Stimulated activated CD8-positive, alpha-beta memory T cell treated with anti-CD3 and anti-CD28 coated beads, Interleukin-2, amount 100 ng/mL, for 48 hours (primary cell): ENCODE results near the gene SIM2.
A peak's percentile ranks its signal among the peaks of the same experiment; 100 is the strongest.

ENCODE experiments used
- DNase-seq, 2 donors: peaks; one replicate each; pipeline ENCODE4 v3.0.0-alpha.2; 2020; ENCODE audit warnings: low read depth in 2 of 2

Gene SIM2

DNA sequence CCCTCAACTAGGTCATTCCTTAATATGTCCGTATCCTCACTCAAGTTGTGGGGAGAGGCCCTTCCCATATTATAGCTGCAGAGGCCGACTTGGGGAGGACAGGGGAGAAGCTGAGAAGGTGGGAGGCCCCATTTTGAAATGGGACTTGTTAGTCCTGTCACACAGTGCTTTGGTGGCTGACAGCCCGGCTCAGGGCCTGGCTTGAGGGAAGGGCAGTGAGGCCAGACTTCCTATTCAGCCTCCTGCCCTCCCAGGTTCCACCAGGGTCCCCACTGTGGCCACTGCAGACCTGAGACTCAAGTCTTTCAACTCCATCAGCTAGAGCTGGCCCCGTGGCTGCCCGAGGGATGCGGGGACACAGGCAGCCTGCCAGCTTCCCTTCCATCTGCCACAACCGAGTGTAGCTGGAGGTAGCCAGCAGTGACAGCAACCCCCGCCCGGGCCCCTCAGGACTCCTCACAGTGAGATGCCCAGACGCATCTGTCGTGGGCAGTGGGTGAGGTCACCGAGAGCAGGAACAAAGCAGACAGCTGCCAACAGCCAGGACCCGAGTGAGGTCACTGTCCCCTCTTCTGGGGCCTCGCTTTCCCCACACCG lies 36.9 kb downstream of the SIM2 start:
- DNase-seq: no peak

DNA sequence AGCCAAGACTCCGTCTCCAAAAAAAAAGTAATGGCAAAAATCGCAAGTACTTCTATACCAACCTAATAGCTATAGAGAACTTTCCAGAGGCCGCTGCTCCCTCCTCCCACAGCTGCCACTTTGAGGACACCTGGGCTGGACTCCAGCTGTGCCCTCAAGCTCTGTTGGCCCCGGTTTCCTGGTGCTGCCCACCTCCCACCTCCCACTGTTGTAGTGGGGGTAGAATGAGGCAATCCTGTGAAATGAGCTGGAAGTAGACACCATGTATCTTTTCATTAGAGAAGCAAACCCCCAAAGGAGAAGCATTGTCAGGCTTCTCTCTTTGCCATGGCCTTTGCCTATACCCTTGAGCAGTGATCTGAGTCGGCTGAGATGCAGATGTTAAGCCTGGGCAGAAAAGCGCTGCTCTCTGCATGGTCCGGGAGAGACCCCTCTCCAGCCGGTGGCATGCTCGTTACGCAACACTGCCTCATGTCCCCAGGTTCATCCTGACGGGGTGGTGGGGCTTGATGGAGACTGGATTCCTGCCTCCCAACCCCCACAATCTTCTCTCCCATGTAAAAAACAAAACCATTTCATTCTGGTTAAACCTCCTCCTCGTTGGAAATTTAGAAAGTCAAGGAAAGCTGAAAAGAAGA lies 39.7 kb downstream of the SIM2 start:
- no peak for DNase-seq

DNA sequence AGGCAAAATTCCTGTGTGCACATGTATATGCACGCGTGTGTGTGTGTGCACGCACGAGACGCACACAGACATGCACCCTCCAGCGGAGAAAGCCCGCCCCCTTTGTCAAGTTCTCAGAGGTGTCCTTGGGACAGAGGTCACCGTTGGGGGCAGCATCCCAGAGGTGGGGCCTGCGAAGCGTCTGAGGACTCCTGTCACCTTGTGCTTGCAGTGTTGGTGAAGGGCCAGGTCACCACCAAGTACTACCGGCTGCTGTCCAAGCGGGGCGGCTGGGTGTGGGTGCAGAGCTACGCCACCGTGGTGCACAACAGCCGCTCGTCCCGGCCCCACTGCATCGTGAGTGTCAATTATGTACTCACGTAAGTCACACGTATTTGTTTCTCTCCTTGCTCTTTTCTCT lies 42.6 kb downstream of the SIM2 start:
- no peak for DNase-seq

DNA sequence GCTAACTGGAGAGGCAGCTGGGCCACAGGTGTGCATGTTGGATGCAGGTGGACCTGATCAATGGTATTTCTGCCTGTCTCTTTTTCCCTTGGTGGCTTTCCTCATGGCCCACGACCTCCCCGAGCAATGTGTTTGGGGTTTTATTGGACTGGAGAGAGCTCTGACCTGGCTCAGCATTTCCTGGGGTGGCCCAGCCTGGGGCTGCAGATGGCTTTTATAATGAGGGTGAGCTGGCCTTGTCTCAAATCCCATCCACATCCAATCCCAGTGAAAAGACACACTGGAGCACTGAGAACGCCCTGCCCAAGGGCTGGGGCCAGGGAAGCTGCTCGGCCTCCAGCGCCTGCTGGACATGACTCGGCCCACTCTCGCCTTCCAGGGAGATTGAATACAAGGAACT lies 44.1 kb downstream of the SIM2 start:
- DNase-seq: no peak

DNA sequence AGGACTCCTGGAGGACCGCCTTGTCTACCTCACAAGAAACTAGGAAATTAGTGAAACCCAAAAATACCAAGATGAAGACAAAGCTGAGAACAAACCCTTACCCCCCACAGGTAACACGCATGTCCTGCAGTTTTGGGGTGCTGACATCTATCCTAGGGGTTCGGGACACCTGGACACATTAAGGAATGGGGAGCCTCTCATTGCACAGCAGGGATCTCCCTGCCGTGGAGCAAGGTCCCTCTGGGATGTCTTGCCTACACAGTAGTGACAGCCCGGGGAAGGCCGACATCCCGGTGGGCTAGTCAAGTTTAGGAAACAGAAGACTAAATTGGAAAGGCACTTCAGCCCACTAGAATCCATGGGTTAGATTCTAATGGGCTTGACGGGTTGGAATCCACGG lies 44.5 kb downstream of the SIM2 start:
- no peak for DNase-seq

DNA sequence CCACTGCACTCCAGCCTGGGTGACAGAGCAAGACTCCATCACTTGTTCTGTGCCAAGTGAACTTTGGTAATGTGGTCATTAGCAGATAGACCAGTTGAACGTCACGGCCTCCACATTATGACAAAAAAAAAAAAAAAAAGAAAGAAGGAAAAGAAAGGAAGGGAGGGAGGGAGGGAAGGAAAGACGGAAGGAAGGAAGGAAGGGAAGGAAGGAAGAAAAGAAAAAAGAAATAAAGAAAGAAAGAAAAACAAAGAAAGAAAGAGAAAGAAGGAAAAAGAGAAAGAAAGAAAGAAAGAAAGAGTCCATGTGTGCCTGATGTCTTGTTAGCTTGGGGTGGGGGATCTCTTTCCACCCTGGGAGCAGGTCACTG lies 45.3 kb downstream of the SIM2 start:
- DNase-seq: no peak

DNA sequence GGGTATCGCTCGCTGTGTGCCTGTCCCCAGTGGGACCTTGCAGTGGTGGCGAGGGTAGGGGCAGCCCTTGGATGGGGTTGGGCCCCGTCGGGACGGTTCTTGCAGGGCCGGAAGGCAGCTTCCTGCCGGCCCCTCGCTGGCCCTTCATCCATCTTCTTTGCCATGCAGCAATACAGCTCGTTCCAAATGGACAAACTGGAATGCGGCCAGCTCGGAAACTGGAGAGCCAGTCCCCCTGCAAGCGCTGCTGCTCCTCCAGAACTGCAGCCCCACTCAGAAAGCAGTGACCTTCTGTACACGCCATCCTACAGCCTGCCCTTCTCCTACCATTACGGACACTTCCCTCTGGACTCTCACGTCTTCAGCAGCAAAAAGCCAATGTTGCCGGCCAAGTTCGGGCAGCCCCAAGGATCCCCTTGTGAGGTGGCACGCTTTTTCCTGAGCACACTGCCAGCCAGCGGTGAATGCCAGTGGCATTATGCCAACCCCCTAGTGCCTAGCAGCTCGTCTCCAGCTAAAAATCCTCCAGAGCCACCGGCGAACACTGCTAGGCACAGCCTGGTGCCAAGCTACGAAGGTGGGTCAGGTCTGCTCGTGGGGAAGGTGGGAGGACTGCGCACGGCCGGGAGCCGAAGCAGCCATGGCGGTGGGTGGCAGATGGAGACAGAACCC lies 45.8 kb downstream of the SIM2 start:
- no peak for DNase-seq

DNA sequence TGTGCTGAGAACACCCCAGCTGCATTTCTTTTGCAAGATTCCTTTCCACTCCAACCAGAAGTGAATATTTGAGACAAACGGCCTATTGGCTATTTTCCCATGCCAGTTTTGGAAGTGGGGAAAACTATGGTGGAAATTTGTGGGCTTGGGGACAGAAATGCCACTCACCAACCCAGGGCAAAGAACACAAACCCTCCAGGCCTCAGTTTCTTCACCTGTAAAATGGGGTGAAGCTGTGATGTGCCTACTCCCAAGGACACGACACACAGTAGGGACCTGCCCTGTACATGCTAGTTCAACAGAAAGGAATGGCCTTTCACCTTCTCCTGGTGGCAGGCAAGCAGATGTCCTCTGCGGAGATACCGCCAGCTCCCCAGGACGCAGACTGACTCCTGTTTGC lies 46.5 kb downstream of the SIM2 start:
- DNase-seq: no peak

DNA sequence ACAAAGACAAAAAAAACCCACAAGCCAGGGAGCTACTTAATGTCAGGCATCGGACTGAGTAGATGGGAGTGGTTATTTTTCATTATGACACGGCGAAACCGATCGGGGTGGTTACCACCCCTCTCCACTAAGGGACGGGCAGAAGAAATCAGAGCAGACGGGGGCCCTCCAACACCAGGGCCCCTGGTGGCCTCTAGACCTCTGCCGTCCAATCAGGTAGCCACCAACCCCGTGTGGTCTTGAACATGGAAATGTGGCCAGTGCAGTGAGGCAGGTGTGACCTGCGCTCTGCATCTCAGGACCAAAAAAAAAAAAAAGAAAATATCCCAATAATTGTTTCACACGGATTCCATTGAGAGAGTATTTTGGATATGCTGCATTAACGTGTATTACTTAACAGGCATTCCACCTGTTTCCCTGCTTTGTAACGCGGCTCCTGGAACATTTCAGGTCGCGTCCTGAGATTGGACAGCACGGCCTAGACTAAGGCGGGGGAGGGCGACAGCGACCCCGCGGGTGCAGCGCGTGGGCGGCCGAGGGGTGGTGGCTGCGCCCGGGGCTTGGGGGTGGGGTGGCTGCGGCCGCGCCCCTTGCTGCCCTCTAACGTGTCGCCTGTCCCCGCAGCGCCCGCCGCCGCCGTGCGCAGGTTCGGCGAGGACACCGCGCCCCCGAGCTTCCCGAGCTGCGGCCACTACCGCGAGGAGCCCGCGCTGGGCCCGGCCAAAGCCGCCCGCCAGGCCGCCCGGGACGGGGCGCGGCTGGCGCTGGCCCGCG lies 48.3 kb downstream of the SIM2 start:
- no peak for DNase-seq

DNA sequence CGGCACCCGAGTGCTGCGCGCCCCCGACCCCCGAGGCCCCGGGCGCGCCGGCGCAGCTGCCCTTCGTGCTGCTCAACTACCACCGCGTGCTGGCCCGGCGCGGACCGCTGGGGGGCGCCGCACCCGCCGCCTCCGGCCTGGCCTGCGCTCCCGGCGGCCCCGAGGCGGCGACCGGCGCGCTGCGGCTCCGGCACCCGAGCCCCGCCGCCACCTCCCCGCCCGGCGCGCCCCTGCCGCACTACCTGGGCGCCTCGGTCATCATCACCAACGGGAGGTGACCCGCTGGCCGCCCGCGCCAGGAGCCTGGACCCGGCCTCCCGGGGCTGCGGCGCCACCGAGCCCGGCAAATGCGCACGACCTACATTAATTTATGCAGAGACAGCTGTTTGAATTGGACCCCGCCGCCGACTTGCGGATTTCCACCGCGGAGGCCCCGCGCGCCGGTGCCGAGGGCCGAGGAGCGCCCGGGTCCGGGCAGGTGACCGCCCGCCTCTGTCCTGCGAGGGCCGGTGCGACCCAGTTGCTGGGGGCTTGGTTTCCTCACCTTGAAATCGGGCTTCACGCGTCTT lies 49.0 kb downstream of the SIM2 start:
- DNase-seq: peak; percentile 44 to 48

DNA sequence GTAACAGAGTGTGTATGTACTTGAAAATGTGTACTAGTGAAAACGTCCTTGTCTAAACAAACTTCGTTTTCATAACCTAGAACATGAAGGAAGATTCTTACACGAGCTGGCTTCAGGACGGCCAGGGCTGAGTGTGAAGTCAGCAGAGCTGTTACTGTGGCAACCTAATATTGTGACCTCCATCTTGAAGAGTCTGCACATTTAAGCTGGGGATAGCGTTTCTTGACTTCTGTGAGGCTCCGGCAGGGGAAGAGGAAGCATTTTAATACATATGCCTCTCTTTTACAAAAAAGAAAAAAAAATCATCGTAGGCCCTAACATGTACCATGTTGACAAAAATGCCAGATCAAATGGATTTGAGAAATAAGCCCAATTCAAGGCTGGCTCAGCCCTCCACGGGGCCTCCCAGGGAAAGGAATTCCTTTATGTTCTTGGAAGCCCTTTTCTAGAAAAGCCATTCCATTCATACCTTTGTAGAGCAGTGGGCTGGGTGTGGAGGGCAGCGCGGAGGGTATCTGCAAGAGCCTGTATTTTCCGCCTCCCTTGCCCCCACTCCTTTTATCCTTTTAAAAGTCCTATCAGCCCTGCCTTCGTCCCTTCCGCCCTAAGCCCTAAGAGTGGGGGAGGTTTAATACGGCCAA lies 51.1 kb downstream of the SIM2 start:
- no peak for DNase-seq

DNA sequence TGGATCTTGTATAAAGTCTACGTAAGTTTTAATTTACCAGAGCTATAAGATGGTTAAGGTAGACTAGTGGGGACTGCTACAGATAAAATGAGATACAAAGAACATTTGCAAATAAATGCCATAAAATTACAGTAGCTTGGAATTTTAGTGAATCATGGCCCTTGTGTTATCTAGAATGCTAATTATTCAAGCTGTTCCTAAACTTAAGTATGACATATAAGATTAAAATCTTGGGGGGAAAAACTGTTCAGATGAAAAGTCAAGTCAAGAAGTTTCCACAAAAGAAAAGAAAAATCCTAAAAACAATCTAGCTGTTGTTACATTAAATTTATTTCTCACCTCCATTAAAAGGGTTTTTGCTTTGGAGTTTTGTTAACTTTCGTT lies 51.7 kb downstream of the SIM2 start:
- DNase-seq: no peak

DNA sequence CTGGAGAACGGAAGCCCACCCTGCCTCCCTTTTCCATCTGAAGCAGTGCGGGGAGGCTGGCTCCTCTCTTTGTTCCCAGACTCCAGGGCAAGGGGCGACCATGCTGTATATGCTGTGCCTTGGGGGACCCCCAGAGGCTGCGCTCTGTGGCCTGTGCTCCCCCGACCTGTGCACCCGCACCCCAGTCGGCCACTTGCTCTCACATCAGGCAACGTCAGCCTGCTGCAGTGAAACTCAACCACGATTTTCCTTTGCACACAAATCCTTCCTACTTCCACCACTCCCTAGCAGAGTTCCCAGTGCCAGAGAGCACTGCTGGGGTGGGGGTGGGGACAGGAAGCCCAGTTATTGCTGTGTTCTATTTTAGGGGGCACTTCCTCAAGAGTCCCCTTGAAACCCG lies 52.5 kb downstream of the SIM2 start:
- DNase-seq: no peak

DNA sequence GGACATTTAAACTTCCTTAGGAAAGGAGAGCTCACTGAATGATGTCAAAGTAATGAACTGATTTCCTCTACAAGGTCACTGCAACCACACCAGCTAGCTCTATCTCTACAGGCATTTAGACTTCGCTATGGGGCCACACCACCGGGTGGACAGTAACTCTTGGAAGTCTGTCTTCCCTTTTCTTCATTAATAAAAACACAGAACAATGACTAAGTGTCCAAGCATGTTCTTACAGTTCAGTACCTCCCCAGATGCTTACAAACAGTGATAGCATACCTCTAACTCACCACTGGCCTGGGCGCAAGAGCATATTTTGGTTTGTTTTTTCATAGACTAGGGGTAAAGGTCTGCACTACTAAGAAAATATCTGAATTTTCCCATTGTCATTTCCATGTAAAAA lies 54.6 kb downstream of the SIM2 start:
- DNase-seq: no peak

DNA sequence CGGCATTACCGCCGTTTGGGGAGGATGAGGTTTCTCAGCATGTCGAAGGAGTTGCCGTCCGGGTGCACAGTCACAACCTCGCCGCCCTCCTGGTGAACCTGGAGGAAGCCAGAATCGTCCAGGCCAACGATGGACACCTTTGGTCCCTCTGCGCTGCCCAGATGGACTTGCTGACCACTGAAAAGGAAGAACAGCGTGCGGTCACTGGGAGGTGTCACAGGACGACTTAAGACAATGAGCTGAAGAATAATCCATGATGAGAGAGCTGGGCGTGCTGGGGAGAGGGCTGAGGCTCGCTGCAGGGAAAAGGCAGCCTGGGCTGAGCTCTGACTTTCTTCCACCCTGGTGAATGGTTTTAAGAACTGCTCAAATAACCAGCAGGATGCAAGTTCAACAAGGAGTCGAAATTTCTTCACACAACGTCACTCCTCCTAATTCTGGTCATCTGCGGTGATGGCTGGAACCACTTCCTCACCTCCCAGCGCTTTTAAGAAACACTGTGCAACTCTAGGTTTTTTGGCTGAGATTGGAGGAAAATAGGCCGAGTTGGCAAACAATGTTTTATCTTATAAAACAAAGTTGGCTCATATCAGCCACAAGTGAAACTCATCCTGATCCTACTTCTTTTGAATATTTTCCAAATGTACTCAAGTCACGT lies 55.5 kb downstream of the SIM2 start:
- no peak for DNase-seq

DNA sequence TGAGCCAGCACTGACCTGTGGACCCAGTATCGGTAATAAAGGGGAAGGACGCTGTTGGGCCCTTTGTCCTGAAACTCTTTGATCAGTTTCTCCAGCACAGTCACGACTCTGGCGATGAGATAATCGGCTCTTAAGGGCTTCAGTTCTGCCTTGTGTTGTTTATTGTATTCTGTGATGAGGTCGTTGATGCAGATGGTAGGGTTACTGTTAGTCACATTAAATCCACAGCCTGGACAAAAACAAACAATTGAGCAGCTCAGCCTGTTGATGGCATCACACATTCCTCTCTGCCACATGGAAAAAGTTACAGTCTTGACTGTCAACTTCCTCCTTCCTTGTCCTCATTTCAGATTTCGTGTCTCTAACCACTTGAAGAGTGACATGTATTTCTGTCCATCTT lies 57.6 kb downstream of the SIM2 start:
- no peak for DNase-seq

DNA sequence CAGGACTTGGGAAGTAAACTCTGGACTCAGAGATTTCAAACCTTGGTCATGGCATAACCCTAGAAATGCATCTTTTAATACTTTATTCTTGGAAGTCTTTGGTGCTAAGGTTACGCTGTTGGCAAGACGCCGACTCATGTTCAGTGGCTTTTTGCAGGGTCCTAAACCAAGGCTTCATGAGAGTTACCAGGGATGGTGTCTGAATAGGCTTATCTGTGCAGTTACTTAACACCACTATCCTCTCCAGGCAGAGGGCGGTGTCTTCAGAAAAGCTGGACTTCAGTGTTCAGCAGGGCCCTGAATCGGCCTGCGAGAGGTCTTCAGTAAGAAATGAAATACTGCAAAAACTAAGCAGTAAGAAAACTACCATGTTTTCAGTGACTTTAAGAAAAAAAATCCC lies 58.3 kb downstream of the SIM2 start:
- no peak for DNase-seq

DNA sequence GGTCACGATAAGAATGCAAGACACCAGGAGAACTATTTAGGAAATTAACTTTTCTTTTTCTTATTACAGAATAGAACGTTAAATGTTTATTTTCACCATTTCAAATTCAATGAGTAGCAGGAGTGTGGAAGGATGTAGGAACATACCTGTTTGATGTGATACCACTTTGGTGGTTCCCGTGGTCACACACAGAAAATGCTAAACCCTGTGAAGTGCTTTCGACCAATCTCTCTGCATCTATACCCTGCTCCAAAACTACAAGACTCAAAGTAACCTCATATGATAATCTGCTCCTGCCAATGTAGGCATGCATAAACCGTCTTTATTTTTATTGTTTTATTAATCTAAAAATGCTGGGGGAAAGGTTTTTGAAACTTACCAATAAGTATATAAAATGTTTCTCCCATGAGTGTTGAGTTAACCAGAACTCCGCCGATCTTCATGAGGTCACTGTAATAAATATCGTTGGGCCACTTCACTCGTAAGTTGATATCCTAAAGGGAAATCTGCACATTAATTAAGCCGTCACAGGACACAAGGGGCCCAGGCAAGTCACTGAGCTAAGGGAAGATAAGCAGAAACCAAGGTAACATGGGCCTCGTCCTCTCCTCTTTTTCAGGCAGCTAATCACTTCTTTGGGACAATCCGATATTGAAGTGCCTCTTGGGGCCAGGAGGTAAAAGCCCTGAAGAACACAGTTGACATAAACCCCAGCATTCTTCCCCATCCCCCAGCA lies 60.6 kb downstream of the SIM2 start:
- no peak for DNase-seq

DNA sequence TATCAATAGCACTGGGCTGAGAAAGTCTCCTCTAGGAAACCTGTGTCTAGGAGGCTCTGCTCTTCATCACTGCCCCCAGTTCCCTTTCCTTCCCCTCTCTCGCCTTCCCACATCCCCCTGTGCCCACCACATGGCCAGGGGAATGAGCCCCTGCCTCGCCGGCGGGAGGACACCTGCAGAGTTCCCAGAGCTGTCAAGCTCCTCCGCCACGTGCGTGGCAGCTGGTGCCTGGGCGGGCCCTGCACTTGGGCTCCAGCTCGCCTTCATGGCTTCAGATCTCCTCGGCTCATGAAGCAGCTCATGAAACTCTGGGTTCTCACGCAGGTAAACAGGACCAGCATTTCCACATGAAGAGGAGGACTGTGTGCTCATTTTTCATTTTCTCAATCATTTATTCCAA lies 62.8 kb downstream of the SIM2 start:
- no peak for DNase-seq

DNA sequence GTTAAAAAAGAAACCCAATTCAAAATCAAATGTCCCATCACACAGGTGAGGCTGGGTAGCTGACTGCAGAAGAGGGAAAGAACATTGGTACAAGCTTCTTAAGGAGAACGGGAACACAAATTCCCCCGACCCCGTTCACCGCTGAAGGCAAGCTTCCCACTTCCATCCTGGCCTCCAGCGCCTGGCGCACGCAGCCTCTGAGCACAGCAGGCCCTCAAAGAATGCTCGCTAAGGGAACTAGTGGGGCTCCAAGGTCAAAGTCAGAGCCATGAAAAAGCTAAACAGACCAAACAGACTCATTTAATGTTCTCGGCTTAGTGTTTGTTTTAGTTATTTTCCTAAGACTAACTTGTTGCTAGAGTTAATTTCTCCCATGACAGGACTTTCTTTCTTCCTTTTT lies 63.7 kb downstream of the SIM2 start:
- no peak for DNase-seq

DNA sequence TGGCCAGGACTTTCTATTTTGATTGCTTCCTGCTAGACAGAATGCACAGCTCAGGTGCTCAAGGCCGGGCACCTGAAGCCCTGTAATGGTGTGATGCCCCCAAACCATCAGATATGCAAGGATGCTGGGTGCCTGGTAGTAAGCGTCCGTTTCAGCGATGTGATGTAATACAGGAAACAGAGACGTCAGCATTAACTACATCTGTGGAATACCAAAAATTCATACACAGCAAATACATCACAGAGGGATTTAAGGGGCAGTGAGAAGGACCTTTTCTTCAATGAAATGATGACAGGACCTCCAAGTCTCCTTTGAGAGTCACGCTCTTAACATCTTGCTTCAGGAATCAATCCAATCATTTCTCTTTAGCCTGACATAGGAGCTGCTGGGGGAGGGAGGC lies 64.4 kb downstream of the SIM2 start:
- DNase-seq: no peak
